ENCODE measurements around the gene EHF. TPM values are rescaled to one million over a fixed set of nuclear protein-coding genes. Genes with fewer than 3 reads are reported as not detected.

Gene EHF
- total RNA-seq (2014; rRNA removed) (29.0 and 37.0 TPM in 2 replicates), Bru-seq, nascent RNA (percentile 88 among the genes with signal in this experiment), BruChase-seq, experiment 1, labeled RNA remaining after a 6-hour chase (percentile 82 among the genes with signal in this experiment), BruChase-seq, experiment 2, labeled RNA remaining after a 2-hour chase (percentile 73 among the genes with signal in this experiment)
- long read RNA-seq, transcript EHF-201 (9 exons, 3,150 nt), result major isoform, 18 of 58 reads
- long read RNA-seq, partial matches to known transcripts, result 19 of 58 reads
- long read RNA-seq, other reads (novel, unspliced or antisense), result 19 of 58 reads

DNA sequence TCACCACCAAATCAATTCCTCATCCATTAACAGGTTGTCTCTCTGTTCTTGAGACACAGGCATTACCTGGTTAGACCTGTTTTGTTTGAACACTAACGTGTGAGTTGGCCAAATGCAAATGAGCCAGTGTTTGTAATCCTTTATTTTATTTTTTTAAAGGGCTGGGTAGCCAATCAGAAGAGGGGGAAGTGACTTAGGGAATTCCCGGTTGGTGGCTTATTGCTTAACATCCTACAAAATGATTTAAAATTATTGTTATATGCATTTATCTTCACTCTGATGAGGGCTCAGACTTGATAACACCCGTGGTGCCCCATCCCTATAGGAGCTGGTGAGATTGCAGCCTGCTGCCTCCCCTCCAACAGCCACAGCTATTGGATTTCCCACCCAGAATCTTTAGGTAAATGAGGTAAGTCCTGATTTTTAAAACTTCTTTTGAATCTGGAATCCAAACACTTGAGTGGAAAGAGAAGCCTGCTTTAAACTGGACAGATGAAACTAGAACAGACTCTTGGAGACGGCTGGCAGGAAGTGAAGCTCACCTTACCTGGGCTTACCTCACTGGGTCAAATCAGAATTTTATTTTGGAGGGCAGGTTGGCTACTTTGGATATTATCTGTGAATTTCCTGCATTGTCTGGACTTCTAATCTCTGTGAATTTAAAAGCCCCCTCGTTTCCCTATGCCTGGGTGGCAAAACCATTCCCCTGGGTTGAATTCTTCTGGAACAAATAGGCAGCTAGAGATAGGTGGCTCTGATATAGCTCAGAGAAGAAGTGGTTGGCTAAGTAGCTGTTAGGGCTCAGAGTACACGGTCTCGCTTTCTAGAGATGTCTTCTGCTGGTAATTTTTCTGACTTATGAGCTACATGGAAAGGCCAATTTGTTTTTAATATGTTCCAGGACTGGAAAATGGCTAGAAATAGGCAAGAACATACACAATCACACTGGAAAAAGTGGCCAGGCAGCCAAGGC is at the start of gene EHF:
EHF (plus strand) TSS at position 274 of the 973 bp plus-strand sequence. CDS start 21,538 bp downstream, outside the sequence.
- TF ChIP-seq EZH2 (IDR thresholded peaks at IDR 0.05; ENCODE audit: low read length, unreplicated experiment), result no peak
- TF ChIP-seq EZH2phosphoT487 (IDR thresholded peaks at IDR 0.05; ENCODE audit: borderline replicate concordance, low read length), result no peak
- TF ChIP-seq, protein P1, sequence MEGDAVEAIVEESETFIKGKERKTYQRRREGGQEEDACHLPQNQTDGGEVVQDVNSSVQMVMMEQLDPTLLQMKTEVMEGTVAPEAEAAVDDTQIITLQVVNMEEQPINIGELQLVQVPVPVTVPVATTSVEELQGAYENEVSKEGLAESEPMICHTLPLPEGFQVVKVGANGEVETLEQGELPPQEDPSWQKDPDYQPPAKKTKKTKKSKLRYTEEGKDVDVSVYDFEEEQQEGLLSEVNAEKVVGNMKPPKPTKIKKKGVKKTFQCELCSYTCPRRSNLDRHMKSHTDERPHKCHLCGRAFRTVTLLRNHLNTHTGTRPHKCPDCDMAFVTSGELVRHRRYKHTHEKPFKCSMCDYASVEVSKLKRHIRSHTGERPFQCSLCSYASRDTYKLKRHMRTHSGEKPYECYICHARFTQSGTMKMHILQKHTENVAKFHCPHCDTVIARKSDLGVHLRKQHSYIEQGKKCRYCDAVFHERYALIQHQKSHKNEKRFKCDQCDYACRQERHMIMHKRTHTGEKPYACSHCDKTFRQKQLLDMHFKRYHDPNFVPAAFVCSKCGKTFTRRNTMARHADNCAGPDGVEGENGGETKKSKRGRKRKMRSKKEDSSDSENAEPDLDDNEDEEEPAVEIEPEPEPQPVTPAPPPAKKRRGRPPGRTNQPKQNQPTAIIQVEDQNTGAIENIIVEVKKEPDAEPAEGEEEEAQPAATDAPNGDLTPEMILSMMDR (conservative IDR thresholded peaks at IDR 0.05; ENCODE audit: low read depth, low read length), result no peak
- peak within 1 kb of the TSS; percentile 66 for H3K9ac ChIP-seq (ENCODE audit: low read length)
- H3K79me2 ChIP-seq (ENCODE audit: low read length), result peaks cover 52% of the 10 kb centered on the region
- peak within 1 kb of the TSS; percentile 66 for H3K4me3 ChIP-seq (ENCODE audit: low read length)
- H3F3A ChIP-seq (ENCODE audit: low read length, unreplicated experiment), result no peaks in the 10 kb centered on the region
- H3K36me3 ChIP-seq (ENCODE audit: low read depth, low read length), result no peaks in the 10 kb centered on the region
- H3K4me1 ChIP-seq (ENCODE audit: insufficient read depth, low read length), result peaks cover 43% of the 10 kb centered on the region
- TSS peak; percentile 82 for BruUV-seq (replicated peaks)
- ChIA-PET POLR2A (ENCODE audit: unreplicated experiment) (interaction anchor here (0.5 kb wide), 1 partner anchor 269 kb away, joined by 4 read pairs; no protein-coding TSS in a partner anchor), CTCF (interaction anchor here (0.5 kb wide), 1 partner anchor 199 kb away, joined by 3 read pairs; no protein-coding TSS in a partner anchor)
- H3K4me2 ChIP-seq (ENCODE audit: low read length), result peak within 1 kb of the TSS; percentile 68
- H4K20me1 ChIP-seq (ENCODE audit: low read length), result no peaks in the 10 kb centered on the region
- peak within 1 kb of the TSS; percentile 84 for H3K27ac ChIP-seq (ENCODE audit: low read length)
- H3K9me3 ChIP-seq (ENCODE audit: low read length), result no peaks in the 10 kb centered on the region
- no peaks in the 10 kb centered on the region for H3K27me3 ChIP-seq (ENCODE audit: low read length)
- peak; percentile 74 for ATAC-seq
- peak; percentile 80 for DNase-seq
- H2AFZ ChIP-seq (ENCODE audit: low read length), result peak within 1 kb of the TSS; percentile 48
- no peaks in the 10 kb centered on the region for H3K9me2 ChIP-seq (replicated peaks; ENCODE audit: low read length)
- intact Hi-C loops (cut with micrococcal nuclease), result no loop called here

DNA sequence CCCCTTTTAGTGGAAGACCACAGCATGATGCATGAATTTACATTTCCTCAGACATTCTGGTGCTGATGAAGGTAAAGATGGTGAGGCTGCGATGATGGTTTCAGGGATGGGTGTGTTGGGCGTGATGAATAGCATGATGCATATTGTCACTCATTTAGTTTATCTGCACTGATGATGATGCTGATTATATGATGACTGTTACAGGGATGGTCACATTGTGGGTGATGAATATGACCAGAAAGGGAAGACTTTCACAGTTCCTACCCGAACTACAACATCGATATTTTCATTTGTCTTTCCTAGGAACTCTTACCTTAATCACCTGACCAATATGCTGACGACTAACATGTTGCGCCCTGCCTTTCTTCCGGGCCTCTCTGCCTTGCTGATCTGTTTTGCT is 47.4 kb upstream of the EHF start:
- BruUV-seq (replicated peaks), result no TSS peak
- CTCF ChIA-PET, result no interaction called here
- ATAC-seq (no peak), DNase-seq (no peak)
- H3K4me1 ChIP-seq (ENCODE audit: insufficient read depth, low read length), result peaks cover 11% of the 10 kb centered on the region
- H3K4me2 ChIP-seq (ENCODE audit: low read length), result no peak overlapping the region
- no peaks in the 10 kb centered on the region for H4K20me1 ChIP-seq (ENCODE audit: low read length)
- H3K4me3 ChIP-seq (ENCODE audit: low read length), result no peak overlapping the region
- H3K9ac ChIP-seq (ENCODE audit: low read length), result no peak overlapping the region
- no peak for TF ChIP-seq EZH2 (IDR thresholded peaks at IDR 0.05; ENCODE audit: low read length, unreplicated experiment)
- TF ChIP-seq, protein P1 (conservative IDR thresholded peaks at IDR 0.05; ENCODE audit: low read depth, low read length), result no peak
- no peak for TF ChIP-seq EZH2phosphoT487 (IDR thresholded peaks at IDR 0.05; ENCODE audit: borderline replicate concordance, low read length)
- H3K27ac ChIP-seq (ENCODE audit: low read length), result no peak overlapping the region
- intact Hi-C loops (cut with micrococcal nuclease), result no loop called here
- no peaks in the 10 kb centered on the region for H3F3A ChIP-seq (ENCODE audit: low read length, unreplicated experiment)
- H3K27me3 ChIP-seq (ENCODE audit: low read length), result no peaks in the 10 kb centered on the region
- H3K79me2 ChIP-seq (ENCODE audit: low read length), result no peaks in the 10 kb centered on the region
- H3K9me3 ChIP-seq (ENCODE audit: low read length), result no peaks in the 10 kb centered on the region
- no peaks in the 10 kb centered on the region for H3K36me3 ChIP-seq (ENCODE audit: low read depth, low read length)
- no peaks in the 10 kb centered on the region for H3K9me2 ChIP-seq (replicated peaks; ENCODE audit: low read length)
- no peak overlapping the region for H2AFZ ChIP-seq (ENCODE audit: low read length)
- POLR2A ChIA-PET (ENCODE audit: unreplicated experiment), result no interaction called here
